HCT116 (cell line): ENCODE measurements around the gene NUDT22.

Experiments
- CEBPB ChIP-seq: IDR thresholded peaks from 2 replicates; pipeline ENCODE4 v1.6.1; 2012; ENCODE audit warnings: low read depth
- ELF1 ChIP-seq: IDR thresholded peaks from 2 replicates; pipeline ENCODE4 v1.6.1; 2012; ENCODE audit warnings: low read depth, borderline replicate concordance
- EZH2 ChIP-seq: fragments of 200-600 bp; sonication (generic); IDR thresholded peaks from 2 replicates; pipeline ENCODE4 v1.6.1; 2017; ENCODE audit warnings: antibody characterized with exemption, mixed run types
- EZH2phosphoT487 ChIP-seq: fragments of 200-600 bp; IDR thresholded peaks from 2 replicates; pipeline ENCODE4 v1.6.1; 2018; ENCODE audit warnings: antibody characterized with exemption, borderline replicate concordance
- POLR2A ChIP-seq: IDR thresholded peaks from 2 replicates; pipeline ENCODE4 v1.7.0; 2011; ENCODE audit warnings: borderline replicate concordance; ENCODE audit not compliant: insufficient read depth, insufficient read length; ENCODE audit errors: extremely low read depth
- TF ChIP-seq, protein P1 (sequence below), 3 experiments: fragments of 200-600 bp in 1 of 3; sonication (generic) in 1 of 3; IDR thresholded peaks in 2 of 3; conservative IDR thresholded peaks in 1 of 3; 2 replicates each; pipeline ENCODE4 v1.5.1; 2012 to 2017; ENCODE audit warnings: low read depth in 2 of 3, low read length in 2 of 3, antibody characterized with exemption in 1 of 3, borderline replicate concordance in 1 of 3, control low read depth in 1 of 3, mild to moderate bottlenecking in 1 of 3, mixed read lengths in 1 of 3, mixed run types in 1 of 3, moderate library complexity in 1 of 3; ENCODE audit not compliant: insufficient read depth in 1 of 3
- TF ChIP-seq, protein P2 (sequence below): IDR thresholded peaks from 2 replicates; pipeline ENCODE4 v1.6.1; 2012

DNA sequence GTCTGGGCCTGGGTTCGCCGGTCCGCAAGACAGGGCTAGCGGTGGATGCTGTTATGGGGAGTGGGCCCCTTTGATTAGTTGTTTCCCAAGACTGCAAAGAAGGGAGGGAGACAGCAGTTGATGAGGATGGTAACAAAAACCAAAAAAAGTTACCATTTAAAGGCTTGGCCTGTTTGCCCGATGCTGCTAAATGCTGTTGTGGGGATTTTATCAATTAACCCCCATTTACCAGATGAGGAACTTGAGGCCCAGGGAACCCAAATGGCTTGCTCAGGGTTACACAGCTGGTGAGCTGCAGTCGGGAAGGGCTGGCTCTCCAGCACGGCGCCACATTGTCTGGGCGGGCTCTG is 3.4 kb upstream of the NUDT22 start:
- TF ChIP-seq EZH2phosphoT487 (no peak), POLR2A (no peak), EZH2 (no peak), ELF1 (no peak), CEBPB (no peak)
- TF ChIP-seq, protein P1, sequence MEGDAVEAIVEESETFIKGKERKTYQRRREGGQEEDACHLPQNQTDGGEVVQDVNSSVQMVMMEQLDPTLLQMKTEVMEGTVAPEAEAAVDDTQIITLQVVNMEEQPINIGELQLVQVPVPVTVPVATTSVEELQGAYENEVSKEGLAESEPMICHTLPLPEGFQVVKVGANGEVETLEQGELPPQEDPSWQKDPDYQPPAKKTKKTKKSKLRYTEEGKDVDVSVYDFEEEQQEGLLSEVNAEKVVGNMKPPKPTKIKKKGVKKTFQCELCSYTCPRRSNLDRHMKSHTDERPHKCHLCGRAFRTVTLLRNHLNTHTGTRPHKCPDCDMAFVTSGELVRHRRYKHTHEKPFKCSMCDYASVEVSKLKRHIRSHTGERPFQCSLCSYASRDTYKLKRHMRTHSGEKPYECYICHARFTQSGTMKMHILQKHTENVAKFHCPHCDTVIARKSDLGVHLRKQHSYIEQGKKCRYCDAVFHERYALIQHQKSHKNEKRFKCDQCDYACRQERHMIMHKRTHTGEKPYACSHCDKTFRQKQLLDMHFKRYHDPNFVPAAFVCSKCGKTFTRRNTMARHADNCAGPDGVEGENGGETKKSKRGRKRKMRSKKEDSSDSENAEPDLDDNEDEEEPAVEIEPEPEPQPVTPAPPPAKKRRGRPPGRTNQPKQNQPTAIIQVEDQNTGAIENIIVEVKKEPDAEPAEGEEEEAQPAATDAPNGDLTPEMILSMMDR (IDR thresholded peaks at IDR 0.05 in 2 of 3, conservative IDR thresholded peaks at IDR 0.05 in 1 of 3; ENCODE audit: borderline replicate concordance in 1 of 3, insufficient read depth in 1 of 3, low read depth in 2 of 3, low read length in 2 of 3) = no peak
- TF ChIP-seq, protein P2, sequence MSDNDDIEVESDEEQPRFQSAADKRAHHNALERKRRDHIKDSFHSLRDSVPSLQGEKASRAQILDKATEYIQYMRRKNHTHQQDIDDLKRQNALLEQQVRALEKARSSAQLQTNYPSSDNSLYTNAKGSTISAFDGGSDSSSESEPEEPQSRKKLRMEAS = no peak
